Activated T-helper 9 cell treated with anti-CD3 and anti-CD28 coated beads, Interleukin-2, amount 50 U/mL, for 16 hours (primary cell): ENCODE measurements around the gene BCAN.
A peak's percentile ranks its signal among the peaks of the same experiment; 100 is the strongest.
"Not testable (repeated sequence)": the region's sequence is repeated elsewhere in the genome, so short reads cannot be mapped to it uniquely, and the experiment has no call there.

Source experiments
- DNase-seq: peaks from one replicate; pipeline ENCODE4 v3.0.0-alpha.2; 2020; ENCODE audit warnings: low read depth

BCAN gene

DNA sequence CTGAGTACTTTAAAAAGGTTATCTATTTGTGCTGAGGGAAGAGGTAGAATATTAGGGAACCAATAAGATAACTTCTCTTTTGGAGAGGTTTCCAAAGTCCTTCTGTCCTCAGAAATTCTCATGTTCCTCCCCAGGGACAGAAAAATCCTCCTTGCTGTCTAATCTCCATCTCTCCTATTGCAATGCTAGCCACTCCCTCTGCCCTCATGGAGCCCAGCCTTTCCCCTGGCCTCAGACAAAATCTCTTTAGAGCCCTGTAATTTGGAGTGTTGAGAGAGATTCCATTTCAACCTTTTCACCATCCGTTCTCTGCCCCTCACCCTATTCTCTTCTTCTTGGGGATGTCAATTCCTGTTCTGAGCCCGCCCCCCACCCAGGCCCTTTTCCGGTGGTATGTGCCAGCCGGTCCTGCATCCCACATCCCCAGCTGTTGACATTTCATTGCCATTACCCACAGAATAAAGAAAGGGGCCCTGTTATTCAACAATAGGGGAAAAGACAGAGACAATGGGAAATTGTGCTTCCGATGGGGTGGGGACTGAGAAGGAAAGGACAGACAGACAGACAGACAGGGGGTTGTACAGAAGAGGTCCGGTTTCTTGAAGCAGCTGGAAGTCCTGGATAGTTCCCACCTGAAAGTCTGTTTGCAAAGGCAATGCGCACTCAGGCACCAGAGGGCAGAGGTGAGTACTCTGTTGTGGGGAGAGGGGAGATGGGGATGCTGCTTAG lies 22.9 kb upstream of the BCAN start, which contains the start of gene HAPLN2:
Gene HAPLN2, plus strand, starts transcription at position 563 of the 729 bp plus-strand sequence. CDS start 4,076 bp downstream, outside the sequence.
- no peak for DNase-seq

DNA sequence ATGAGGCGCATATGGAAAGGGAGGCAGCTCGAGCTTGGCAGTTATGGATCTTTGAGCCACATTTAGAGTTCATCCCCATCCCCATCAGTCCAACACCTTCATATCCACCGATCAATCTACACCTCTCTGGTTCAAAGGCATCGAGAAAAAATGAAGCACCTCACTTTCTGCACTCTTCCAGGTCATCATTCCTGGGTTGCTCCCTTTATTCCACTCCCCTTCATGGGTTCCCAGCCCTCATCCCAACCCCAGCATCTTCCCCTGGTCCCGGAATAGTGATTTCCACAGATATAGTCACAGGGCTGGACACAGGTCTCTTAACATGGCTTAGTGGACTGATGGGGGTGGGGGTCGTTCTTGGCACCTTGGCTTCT lies 22.3 kb upstream of the BCAN start:
- no peak for DNase-seq

DNA sequence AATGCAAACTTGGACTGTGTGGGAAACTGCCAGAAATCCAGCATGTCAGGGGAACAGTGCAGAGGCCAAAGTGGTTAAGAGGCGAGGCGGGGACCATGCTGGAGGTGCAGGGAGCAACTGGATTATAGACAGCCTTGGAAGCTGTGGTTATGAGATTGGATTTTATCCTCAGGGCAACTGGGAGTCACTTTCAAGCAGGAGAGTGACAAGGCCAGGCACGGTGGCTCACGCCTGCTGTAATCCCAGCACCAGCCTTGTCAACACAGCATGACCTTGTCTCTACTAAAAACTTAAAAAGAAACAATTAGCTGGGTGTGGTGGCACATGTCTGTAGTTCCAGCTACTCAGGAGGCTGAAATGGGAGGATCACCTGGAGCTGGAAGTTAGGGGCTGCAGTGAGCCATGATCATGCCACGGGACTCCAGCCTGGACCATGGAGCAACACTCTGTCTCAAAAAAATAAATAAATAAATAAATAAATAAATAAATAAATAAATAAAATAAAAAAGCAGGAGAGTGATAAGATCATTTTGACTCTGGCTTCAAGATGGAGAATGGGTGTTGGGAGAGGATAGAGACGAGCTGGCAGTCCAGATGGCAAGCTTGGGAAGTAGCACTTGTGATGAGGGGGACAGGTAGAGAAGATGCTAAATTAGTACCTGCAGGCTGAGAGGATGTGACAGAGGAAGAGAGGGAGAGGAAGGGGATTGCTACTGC lies 19.2 kb upstream of the BCAN start:
- no peak for DNase-seq

DNA sequence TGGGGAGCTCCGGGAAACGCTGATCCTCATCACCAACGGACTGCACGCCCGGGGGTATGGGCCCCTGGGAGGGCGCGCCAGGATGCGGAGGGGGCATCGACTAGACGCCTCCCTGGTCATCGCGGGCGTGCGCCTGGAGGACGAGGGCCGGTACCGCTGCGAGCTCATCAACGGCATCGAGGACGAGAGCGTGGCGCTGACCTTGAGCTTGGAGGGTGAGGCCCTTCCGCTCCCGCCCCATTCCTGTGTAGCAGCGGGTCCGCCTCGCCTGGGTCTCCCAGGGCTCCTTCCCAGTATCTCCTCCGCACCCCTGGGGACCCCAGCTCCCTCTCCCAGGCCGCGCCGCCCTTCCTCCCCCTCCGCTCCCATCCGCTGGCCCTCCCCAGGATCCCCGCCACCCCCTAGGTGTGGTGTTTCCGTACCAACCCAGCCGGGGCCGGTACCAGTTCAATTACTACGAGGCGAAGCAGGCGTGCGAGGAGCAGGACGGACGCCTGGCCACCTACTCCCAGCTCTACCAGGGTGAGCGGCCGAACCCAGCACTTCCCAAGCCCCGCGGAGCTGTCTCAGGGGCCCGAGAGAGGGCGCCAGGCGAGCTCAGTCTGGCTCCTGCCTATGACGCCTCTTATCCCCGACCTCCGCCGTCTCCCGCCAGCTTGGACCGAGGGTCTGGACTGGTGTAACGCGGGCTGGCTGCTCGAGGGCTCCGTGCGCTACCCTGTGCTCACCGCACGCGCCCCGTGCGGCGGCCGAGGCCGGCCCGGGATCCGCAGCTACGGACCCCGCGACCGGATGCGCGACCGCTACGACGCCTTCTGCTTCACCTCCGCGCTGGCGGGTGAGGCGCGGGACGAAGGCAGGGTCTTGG lies 17.7 kb upstream of the BCAN start:
- no peak for DNase-seq

DNA sequence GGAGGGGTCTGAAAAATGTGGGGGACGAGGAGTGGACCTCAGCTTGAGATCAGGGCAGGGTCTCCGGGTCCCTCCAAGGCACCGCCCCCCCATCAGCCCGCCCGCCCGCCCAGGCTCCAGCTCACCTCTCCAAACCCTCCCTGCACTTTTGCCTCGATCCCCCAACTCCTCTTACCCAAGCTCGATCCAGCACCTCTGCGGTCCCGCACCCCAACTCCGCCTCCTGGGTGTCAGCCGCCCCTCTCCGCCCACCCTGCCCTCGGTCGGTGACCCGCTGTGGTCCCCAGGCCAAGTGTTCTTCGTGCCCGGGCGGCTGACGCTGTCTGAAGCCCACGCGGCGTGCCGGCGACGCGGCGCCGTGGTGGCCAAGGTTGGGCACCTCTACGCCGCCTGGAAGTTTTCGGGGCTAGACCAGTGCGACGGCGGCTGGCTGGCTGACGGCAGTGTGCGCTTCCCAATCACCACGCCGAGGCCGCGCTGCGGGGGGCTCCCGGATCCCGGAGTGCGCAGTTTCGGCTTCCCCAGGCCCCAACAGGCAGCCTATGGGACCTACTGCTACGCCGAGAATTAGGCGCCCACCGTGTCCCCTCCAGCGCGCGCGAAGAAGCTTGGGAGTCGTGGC lies 17.0 kb upstream of the BCAN start:
- no peak for DNase-seq

DNA sequence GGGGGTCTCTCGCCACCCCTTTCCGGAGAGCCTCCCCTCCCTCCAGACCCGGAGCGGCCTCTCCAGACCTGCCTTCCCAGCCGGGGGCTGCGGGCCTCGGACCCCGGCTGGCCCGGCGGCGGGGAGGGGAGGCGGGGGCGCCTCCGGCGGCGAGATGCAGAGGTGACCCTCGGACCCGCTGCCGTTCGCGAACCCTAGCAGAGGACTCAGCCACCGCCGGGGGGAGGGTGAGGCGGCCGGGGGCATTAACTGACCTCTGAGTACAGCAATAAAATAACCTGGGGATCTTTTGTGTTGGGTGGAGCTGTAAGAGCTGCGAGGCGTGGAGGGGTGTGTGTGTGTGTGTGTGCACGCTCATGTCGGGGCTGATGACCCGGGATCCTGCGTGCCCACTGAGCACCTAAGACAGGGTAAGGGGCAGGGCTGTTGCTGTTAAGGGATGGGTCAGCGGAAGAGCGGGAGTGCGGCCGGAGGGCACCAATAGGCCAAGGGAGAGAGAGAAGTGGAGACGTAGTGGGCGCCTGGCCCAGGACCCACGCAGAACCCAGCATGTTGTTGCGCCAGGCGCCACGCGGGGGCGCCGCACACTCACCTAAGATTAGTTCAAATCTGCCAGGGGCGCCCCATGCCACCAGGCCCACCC lies 16.4 kb upstream of the BCAN start:
- peak; percentile 64 for DNase-seq

DNA sequence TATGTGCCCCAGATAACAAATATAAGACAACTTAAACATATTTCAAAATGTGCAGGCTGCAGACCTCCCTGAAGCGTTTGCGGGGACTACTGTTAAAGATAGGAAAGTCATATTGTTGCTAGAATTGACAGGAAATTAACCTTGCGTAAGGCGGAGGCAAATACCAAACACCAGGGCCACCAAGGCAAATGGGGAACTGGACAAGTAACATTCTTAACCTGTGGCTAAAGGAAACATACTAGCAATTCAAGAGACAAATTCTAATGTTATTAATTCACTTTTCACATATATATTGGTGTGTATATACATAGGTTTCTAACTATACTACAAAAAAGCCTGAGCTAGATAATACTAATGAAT lies 15.9 kb upstream of the BCAN start:
- no peak for DNase-seq

DNA sequence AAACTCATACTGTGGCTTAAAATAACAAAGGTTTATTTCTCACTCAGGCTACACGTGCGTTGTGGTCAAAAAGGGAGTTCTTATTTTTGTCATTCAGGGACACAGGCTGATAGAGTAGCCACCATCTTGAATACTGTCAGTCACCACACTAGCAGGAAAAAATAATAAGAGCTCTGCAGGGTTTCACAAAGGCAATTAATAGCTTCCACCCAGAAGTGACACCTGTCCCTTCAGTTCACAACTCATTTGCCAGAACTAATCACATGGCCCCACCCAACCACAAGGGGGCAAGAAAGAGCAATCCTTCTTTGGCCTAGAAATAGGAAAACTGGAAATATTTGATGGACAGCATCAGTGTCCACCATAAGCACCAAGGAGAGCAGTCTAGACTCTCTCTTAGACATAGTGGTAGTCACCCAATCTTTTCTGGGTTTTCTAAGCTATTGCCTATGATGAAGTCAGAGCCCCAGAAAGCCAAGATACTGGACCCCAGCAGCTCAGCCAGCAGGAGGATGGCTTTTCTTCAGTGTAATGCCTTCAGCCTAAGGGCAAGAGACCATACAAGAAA lies 14.5 kb upstream of the BCAN start:
- no peak for DNase-seq

DNA sequence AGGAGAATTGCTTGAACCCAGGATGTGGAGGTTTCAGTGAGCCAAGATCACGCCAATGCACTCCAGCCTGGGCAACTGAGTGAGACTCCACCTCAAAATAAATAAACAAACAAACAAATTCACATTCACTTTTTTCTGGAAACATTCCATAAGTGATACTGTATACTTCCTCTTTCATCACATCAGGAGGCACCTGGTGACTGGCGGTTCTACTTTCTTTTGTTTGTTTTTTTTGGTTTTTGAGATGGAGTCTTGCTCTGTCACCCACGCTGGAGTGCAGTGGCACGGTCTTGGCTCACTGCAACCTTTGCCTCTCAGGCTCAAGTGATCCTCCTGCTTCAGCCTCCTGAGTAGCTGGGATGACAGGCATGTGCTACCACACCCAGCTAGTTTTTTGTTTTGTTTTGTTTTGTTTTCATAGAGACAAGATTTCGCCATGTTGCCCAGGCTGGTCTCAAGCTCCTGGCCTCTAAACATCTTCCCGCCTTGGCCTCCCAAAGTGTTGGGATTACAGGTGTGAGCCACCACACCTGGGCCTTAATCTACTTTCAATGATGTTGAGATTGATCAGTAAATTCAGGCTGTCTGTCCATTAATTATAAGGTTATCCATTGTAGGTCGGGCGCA lies 12.0 kb upstream of the BCAN start:
- no peak for DNase-seq

DNA sequence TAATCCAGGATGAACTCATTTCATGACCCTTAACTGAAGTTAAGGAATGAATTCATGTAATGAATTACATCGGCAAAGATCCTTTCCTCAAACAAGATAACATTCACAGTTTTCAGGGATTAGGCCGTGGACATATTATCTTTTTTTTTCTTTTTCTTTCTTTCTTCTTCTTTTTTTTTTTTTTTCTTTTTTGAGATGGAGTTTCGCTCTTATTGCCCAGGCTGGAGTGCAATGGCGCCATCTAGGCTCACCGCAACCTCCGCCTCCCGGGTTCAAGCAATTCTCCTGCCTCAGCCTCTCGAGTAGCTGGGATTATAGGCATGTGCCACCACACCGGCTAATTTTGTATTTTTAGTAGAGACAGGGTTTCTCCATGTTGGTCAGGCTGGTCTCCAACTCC lies 10.8 kb upstream of the BCAN start:
- not testable (repeated sequence) for DNase-seq

DNA sequence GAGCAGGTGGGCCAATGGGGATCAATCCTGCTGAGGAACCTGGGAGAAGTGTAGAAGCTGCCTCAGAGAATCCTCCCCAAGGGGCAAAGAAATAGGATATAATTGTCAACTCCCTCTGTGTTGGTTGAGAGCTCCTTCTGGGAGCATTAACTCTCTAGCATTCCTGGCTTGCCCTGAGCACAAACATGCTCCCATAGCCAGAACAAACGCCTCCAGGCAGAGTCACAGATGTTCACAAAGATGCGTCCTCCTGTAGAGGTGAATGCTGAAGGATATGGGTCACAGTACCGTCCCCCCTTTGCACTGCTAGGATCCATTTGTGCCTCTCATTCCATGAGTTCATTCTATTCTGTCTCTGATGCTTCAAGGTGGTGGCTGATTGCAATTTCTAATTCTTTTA lies 9.6 kb upstream of the BCAN start:
- DNase-seq: no peak

DNA sequence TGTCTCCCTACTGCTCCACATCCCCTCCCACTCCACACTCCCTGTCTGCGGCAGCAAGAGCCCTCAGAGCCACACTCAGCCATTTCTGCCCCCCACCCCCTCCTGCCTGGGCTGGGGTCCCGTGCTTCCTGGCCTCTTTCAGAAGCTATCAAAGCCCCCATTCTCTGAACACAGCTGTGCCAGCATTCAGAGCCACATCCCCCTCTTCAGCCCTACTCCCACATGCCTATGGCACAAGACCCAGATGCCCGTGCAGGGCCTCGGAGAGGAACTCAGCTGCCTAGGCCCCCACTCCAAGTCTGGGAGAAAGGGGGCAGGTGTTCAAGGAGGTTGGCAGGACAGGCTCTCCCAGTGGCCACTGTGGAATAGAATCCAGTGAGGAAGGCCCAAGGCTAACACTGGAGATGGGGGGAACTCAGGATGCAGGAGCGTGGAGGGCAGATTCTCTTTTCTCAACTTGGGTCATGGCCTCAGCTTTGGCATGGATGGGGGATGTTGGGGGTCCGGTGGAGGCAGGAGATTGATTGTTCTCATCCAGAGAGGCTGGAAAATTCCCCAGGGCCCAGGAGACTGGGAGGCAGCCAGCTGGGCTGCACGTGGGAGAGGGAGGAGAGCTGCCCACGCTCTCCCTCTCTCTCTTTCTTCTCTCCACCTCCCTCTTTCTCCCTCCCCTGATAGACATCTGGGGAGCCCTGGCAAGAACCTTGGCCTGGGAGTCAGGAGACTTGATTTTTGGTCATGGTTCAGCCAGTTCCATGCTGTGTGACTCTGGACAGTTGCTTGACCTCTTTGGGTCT lies 3.5 kb upstream of the BCAN start:
- no peak for DNase-seq

DNA sequence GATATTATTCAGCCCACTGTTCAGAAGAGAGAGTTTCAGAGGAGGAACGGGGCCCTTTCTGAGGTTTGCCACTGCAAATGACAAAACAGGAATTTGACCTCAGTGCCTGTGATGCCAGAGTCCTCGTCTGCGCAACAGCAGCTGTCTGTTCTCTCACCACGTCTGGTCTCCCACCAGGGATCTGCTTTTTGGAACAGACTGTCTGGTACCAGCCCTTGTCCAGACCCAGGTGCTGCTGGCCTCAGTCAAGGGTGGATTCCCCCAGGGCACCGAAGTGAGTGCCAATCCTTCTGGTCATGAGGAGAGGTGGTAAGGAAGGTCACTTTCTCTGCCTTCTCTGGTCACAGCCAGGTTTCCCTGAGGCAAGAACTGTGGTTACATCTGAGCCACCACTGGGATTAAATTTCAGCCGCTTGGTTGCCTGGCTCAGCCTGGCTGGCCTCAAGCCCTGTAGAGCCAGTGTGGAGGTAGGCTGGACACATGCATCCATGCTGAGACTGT lies 2.3 kb upstream of the BCAN start:
- DNase-seq: no peak

DNA sequence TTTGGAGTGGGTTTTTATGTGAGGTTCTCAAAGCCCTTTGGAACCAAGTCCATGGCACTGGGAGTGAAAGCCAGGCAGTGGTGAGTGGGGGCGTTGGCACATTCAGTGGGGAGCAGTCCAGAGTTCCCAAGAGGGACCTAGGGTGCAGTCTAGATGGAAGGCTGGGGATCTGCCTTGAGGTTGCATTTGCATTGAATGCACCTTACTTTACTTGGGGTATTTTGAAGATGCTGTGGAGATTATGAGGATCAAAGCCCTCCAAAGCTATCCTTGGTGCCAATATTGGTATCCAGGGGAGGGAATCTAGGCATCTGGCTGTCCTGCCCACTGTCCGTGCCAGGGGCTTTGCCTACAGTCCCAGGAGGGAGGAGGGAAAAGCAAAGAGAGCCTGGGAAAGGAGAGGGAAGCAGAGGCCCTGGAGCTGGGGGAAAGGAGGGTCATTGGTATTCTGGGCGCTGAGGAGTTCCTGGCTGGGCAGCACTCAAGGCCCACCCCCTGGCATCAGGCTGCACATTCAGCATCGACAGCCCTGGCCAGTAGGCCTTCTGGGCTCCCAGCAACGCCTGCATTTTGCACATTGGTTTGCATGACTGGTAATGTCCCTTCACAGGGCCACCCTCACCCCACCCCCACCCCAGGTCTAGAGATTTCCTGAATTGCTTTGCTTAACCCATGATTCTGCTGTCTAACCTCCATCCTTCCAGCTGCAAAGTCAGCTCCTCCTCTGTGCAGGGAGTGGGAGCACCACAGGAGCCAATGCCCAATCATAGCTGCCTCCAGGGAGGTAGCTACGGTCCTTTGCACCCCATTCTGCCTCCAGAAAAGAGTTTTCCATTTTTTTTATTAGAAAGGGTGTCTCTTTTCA lies 843 bp upstream of the BCAN start:
- DNase-seq: no peak

DNA sequence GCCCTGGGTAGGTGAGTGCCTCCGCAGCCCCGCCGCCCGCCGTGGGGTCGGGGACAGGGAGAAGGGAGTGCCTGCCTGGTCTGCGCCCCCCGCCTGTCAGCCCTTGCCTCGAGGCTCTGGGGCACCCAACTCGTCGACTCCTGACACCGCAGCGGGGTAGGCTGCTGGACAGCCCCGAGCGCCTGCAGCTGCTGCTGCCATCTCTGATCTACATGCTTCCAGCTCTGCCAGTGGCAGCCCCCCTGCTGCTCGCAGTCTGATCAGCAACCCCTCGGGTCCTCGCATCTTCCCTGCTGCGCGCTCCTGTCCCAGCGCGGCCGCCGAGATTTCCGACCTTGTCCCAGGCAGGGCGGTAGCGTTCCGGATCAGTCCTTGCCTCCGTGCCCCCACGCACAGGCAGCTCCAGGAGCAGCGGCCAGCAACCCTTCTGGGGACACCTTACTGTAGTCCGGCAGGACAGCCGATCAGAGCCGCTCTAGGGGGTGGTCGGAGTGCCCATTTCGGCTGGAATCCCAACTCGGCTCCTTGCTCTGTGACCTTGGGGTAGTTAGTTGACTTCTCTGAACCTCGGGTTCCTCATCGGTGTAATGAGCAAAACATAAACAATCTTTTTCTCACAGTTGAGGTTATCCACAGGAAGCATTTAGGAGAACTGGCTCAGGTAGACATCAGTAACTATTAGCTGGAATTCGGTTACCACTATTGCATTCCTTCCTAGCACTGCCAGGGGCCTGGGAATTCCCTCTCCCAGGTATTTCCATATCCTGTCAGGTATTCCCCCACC lies 540 bp downstream of the BCAN start:
- no peak for DNase-seq

DNA sequence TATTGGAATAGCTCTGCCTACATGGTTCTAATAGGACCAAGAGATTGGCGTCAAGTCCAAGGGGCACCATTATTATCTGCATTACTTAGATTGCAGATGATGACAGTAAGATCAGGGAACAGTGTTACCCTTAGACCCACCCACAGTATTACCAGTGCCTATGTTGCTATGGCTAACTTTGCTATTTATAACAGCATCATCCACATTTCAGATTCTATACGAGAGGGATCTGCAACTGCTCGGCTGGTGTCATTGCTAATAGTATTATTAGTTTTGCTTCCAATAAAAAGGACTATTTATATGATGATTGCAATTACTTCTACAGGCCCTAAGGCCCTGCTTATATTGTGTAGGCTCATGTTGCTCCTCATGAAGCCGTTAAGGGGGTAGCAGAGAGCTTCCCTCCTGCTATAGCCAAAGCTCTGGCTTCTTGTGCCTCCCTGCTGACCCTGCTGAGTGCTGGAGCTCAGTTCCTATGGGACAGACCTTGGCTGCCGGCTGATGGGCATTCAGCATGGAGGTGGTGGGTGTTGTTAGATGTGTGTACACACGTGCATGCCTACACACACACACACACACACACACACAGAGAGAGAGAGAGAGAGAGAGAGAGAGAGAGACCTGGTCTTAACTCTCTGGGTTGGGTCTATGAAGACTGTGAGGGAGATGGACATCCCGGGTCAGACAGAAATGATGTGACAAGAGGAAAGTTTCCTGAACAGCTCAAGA lies 1.3 kb downstream of the BCAN start:
- no peak for DNase-seq

DNA sequence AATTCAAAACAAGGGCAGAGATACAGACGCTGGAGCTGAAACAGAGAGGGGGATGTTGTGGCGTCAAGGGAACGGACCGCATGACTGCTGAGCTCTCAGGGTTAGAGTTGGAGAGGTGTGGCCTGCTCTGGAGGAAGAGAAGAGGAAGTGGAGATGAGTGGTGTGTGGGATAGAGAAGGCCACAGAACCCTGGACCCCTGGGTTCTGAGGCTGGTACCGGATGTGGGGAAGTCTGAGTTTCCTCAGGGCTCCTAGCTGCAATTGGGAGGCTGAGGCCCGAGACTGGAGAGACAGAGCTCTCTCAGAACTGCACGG lies 1.8 kb downstream of the BCAN start:
- no peak for DNase-seq

DNA sequence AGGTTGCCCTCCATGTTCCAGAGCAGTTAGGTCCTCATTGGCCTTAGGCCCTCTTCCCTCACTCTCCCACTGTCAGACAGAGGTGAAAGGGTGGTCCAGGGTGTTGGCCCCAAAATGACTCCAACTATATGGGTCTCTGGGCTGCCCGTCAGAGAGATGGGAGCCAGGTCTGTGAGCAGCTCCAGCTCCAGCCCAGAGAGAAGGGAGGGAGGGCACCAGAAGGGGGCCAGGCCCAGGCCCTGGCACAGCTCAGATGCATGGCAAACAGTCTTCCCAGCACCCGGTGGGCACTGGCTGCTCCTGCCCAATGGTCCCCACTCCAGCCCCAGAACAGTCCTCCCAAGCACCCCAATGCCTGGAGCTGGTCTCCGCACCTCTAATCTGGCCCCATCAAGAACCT lies 2.2 kb downstream of the BCAN start:
- DNase-seq: no peak
